VCaP (cell line): Measurements from ENCODE around the gene KLHL22.

Experiments
- H3K27ac ChIP-seq: fragments of 450-650 bp; 2 replicates; pipeline ENCODE4 v1.5.1; 2017
- CTCF ChIP-seq: fragments of 450-650 bp; conservative IDR thresholded peaks from 2 replicates; pipeline ENCODE4 v1.5.1; 2017; ENCODE audit warnings: mild to moderate bottlenecking, moderate library complexity

The KLHL22 gene

GRCh38 chr22:20429254-20430100 is 66.1 kb downstream of the KLHL22 start:
- H3K27ac ChIP-seq = no peak overlapping the region
- TF ChIP-seq CTCF = no peak

- TF ChIP-seq CTCF = no peak
- no peak overlapping the region for H3K27ac ChIP-seq
Observed at GRCh38 chr22:20428496-20429253, 66.9 kb downstream of the KLHL22 start.

GRCh38 chr22:20427945-20428417 is 67.6 kb downstream of the KLHL22 start:
- no peak for TF ChIP-seq CTCF
- no peak overlapping the region for H3K27ac ChIP-seq

- H3K27ac ChIP-seq = no peak overlapping the region
- TF ChIP-seq CTCF = no peak
Observed at GRCh38 chr22:20427104-20427944, 68.3 kb downstream of the KLHL22 start.

GRCh38 chr22:20426259-20426615 is 69.4 kb downstream of the KLHL22 start:
- no peak for TF ChIP-seq CTCF
- no peak overlapping the region for H3K27ac ChIP-seq

GRCh38 chr22:20425566-20426258 is 69.9 kb downstream of the KLHL22 start:
- no peak for TF ChIP-seq CTCF

More at GRCh38 chr22:20425566-20426258, 69.9 kb downstream of the KLHL22 start:
- H3K27ac ChIP-seq = no peak overlapping the region
